HL-60/S4 treated with phorbol 12-myristate 13-acetate at 8.2 ng/mL for 4 days and 3 days (cell line): ENCODE measurements around the gene COG6.

Experiments
- in situ Hi-C: fragments of 300-500 bp; cut with MboI; formaldehyde crosslinking; loops from 2 replicates; pipeline ENCODE4 v1.15.0; 2022; ENCODE audit warnings: low sequenced_read_pairs

The COG6 gene

DNA sequence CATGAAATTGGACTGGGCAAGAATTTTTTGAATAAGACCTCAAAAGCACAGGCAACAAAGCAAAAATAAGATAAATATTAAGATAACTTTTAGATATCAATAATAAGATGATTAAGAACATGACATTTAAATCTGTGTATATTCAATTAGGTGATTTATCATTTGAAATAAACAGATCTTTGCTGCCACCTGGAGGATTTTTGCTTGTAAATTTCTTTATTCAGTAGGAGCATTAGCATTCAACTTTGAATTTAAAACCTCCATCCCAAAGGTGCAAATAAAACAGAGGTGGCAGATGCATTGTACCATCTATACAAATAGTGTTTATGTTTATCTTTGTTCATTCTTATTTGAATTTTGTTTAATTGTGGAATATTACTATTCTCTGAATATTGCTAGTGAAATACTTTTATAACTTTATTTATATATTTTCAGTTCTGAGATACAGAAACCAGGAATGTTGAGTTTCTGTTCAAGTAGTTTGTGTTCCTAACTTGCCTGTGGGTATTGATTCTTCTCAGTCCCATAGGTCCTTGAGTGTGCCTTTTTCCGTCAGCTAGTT is 20.9 kb downstream of the COG6 start:
- in situ Hi-C loops, result no loop called here

DNA sequence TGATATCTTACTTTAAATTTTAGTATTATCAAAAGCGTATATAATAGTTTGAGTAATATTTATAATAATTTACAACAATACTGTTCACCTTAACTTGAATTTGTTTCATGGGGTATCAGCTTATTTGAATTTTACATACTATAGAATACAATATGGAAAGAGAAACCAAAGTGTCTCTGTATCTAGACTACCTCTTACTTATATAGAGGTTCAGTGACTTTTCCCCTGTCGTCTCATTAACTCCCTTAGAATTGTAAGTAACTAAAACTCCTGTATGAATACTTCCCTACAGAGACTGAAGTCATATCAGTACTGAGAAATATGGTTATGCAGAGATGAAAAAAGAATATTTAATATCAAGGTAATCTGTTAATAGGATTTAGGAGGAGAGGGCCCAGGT is 26.8 kb downstream of the COG6 start:
- in situ Hi-C loops, result no loop called here

DNA sequence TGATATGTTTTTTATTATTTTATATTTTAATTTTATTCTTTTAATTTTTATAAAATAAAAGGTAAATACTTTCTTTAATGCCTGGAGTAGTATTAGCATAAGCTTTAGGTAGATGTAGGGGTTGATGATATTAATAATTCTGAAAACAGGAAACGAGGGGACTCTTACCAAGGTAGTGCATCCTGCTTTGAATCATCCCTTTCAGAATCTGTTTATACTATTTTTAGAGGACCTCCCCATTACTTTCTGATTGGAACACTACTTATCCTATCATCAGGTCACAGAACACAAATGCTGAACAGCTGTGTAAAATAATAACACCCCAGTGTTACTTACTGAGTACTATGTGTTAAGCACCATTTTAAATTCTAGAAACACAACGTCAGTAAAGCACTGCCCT is 27.3 kb downstream of the COG6 start:
- in situ Hi-C loops, result no loop called here

DNA sequence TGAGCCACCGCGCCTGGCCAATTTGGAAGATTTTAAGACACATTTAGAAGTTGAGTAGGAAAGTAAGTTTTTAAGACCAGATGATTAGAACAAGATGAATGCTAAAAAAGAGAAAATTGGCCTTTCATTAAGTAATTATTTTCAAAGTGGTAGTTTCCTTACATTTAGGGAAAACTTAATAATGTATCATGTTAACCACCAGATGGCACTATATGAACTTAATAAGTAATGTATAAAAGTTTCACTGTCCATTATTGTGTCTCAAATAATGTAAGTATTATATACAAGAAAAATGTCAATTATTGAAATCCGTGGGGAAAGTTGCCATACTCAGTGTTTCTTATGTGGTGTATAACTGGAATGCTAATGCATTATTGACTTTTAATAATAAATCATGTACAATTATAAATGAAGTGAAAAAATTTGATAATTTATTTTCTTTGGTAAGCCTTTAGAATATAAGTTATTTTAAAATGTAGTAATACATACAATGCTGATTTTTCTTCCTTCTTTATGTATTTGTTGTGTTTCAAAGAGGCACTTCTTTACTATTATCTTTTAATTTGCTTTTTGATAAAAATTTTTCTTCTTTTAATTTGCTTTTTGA is 29.2 kb downstream of the COG6 start:
- in situ Hi-C loops, result no loop called here

DNA sequence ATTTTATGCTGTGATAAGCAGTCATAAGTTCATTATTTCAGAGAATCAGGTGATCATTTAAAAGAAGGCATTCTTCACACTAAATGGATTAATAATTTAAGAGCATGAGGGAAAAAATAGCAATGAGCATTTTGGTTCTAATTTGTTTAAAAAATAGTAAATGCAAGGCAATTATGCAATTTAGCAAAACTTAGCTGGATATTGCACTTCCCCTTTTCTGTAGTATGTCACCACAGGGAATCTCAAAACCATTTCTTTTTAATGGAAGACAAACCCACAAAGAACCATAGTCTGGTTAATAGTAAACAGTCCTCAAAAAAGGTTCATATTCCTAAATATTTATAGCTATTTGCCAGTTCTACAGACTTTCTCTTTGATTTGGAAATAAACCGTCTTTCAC is 30.2 kb downstream of the COG6 start:
- in situ Hi-C loops, result no loop called here

DNA sequence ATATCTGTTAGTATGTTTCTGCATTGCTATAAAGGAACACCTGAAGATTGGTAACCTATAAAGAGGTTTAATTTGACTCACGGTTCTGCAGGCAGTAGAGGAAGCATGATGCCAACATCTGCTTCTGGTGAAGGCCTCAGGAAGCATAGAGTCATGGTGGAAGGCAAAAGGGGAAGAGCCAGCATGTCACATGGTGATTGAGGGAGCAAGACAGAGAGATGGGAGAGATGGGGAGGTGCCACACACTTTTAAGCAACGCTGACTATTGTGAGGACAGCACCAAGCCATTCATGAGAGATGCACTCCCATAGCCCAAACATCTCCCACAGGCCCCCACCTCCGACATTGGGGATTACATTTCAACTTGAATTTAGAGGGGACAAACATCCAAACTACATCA is 32.8 kb downstream of the COG6 start:
- in situ Hi-C loops, result no loop called here

DNA sequence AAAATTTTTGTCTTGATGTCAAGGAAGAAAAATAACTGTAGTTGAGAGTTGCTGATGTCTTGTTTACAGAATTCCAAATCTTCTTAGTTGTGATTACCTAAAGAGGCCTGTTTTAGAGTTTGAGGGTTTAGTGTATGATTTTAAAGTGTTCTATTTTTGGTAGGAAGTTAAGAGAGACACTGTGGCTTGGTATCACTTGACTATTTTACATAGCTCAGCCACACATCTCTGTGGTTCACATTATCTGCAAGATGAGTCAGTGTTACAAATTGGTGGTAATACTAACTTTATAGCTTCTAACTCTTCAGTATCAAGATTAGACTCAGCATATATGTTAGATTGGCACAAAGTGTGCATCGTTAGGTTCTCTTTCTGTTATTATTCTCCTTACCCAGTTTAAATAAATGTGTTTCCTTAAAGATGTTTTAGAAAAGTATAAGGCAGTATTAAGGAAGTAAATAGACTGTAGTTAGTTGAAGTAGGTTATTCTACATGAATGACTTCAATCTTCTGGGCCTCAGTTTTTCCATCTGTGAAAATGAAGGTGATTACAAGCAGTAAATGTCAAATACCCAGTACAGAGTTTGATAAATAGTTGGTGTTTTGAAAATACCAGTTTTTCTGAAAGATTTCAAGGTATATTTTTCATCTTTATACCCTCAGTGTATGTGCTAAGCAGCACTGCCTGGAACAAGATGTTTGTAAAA is 33.4 kb downstream of the COG6 start:
- in situ Hi-C loops, result no loop called here

DNA sequence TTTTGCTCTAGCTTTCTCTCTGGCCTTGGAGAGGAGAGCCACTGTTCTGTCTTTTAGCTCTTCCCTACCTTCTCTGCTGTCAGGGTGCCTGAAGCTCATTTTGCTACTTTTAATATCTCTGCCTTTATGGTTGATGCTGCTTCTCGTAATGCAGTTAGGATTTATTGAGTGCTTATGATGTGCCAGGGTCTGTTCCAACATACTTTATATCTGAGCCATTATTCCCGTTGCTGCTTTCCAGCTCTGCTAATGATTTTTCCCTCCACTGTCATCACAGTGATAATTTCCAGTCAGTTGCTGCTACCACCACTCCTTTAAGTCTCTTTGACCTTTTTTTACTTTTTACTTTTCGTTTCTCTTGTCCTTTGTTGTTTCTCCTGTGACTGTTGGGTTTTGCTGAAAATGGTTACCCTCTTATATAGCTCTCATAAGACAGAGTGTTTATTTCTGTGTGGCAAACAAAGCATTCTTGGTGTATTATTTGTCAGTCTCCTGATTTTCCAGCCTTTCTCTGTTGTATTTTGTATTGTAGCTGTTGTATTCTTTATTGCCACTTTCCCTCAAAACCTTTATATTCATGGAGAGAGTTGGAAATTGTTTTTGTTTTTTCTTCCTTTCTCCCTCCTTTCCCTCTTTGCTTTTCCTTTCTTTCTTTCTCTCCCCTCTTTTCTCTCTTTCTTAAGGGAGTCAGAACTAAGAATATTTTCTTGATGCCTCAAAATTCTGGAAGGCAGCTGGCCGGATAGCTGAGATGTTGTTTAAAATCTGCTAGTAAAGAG is 37.4 kb downstream of the COG6 start:
- in situ Hi-C loops, result no loop called here

DNA sequence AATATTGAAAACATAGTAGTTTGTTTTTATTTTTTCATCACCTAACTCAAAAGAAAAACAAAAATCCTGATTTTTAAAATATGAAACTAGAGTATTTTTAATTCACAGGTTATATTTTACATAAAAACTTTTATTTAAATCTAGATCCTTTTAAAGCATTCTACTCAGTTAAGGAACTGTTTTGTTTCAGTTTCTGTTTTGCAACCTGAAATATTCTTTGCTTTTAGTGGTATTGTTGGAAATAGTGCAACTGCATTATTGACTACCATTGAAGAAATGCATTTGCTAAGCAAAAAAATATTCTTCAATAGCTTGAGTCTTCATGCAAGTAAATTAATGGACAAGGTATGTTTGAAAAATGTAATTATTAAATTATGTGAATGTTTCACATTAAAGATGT is 43.8 kb downstream of the COG6 start:
- in situ Hi-C loops, result no loop called here

DNA sequence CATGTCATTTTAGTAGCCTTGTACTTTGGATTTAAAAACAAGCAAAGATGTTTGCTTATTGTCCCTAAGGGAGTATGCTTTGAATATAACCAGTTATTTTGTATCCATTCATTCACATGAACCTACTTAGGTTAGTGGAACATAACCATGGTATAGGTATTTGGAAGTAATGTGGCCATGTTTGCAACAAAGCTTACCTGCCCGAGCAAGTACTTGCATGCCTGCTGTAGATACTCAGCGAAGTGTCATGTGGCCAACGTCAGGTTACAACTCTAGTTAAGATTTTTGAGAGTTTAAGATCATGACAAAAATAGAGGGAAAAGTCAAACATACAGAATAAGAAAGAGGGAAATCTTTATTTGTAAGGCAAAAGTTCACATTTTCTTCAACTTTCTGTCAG is 57.2 kb downstream of the COG6 start:
- in situ Hi-C loops, result no loop called here

DNA sequence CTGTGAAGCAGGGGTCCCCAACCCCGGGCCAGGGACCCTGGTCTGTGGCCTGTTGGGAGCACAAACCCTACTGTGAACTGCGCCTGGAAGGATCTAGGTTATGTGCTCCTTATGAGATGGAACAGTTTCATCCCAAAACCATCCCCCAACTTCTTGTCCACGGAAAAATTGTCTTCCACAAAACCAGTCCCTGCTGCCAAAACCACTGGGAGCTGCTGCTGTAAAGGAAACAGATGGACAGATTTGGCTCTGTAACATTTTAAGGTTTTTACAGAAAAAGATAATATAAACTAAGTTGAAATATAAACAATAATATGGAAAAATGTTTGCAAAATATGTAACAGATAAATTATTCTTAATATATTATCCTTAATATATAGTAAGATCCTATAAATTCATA is 73.7 kb downstream of the COG6 start:
- in situ Hi-C loops, result no loop called here

DNA sequence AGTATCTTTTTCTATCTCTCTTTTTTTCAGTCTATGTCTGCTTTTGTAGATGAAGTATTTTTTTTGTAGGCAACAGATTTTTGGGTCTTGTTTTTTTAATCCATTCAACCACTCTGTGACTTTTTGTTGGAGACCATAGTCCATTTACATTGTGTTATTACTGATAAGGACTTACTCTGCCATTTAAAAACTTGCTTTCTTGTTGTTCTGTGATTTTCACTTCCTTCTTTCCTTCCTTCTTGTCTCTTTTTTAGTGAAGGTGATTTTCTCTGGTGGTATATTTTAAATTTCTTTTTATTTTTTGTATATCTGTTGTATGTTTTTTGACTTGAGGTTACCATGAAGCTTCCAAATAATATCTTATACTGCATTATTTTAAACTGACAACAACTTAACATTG is 79.5 kb downstream of the COG6 start:
- in situ Hi-C loops, result no loop called here

DNA sequence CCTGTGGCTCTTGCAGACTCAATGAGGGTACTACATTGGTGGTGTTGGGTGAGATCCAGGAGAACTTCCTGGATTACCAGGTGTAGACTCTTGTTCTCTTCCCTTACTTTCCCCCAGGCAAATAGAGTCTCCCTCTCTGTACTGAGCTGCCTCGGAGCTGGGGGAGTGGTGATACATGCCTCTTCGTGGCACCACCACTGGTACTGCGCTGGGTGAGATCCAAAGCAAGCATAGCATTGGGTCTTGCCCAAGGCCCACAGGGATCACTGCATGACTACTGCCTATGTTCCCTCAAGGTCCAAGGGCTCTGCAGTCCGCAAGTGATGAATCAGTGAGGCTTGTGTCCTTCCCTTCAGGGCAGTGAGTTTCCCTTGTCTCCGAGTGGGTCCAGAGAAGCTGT is 81.6 kb downstream of the COG6 start:
- in situ Hi-C loops, result no loop called here

DNA sequence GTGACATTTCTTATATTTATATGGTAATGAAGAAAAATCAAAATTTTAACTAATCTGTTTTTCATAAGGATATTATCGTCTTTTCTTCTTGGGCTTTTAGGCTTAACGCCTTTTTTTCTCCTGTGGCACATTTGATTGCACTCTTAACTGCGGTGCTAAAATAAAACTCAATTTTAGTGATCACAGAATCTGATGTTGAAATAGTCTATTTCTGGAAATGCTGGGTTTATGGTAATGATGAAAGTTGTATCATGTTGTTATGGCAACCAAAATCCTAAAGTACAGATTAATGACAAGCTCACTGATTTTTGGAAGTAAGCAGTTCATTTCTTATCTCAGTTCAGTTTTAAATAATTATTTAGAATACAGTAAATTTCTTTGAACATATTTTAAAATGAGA is 85.3 kb downstream of the COG6 start:
- in situ Hi-C loops, result no loop called here

DNA sequence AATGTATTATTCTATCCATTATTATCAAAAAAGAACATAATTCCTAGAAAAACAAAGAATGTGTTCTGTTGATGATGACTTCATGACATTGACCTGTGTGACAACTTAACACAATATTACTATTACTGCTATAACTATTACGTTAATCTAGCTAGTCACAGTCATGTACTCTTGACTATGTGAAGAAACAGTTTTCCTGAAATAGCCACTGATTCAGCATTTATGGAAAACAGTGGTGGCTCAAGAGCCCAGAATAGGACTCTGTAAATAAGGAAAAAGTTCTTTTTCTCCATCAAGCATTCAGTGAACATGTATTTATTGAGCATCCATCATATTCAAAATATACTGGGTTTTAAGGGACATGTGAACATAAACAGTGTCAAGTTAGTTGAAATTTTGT is 93.5 kb downstream of the COG6 start:
- in situ Hi-C loops, result no loop called here

DNA sequence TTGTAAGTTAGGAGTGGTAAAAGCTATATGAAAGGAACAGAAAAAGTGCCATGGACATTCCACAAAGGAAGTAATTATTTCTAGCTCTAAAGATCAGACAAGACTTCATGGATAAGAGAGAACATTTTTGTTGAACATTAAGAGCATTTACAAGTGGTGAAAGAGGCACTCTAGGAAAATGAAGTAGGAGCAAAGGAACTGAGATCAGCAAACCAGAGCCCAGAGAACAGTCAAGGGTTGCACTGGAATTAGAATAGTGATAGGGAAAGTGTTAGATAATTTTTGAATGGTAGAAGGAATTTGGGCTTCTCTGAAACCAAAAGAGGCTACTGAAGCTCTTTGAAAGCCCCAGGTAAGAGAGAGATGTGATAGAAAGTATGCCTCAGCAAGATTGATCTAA is 94.1 kb downstream of the COG6 start:
- in situ Hi-C loops, result no loop called here

DNA sequence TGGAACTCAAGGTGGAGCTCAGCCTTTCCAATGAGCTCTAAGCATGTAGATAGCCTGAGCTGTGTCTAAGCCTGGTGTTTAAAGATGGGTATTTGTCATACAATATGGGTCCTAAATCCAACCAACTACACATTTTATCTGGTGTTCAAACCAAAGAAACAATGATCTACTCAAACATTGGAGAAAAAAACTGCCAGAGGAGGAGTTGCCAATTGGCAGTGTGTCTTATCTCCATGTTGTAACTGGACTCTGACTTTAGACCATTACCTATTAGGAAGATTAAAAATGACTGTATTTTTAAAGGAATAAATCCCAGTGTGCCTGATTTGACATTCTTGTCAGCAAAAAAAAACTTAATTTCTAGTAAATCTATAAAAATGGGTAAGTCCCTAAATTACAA is 96.3 kb downstream of the COG6 start:
- in situ Hi-C loops, result no loop called here

DNA sequence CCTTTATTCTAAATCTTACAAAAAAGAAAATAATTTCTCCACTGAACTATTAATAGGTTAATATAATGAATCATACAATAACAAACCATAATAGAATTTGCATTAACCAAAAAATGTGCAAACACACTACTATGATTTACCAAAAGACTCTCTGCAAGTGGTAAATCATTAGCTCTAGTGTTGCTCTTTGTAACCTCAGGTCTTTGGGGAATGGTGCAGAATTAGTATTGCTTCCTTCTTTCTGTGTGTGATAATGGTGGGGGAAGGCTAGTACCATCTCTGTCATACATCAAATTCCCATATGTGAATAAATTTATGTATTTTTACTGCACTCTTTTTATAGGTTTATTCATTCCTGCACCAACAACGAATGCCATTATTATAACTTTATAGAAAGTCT is 105.1 kb downstream of the COG6 start:
- in situ Hi-C loops, result no loop called here

DNA sequence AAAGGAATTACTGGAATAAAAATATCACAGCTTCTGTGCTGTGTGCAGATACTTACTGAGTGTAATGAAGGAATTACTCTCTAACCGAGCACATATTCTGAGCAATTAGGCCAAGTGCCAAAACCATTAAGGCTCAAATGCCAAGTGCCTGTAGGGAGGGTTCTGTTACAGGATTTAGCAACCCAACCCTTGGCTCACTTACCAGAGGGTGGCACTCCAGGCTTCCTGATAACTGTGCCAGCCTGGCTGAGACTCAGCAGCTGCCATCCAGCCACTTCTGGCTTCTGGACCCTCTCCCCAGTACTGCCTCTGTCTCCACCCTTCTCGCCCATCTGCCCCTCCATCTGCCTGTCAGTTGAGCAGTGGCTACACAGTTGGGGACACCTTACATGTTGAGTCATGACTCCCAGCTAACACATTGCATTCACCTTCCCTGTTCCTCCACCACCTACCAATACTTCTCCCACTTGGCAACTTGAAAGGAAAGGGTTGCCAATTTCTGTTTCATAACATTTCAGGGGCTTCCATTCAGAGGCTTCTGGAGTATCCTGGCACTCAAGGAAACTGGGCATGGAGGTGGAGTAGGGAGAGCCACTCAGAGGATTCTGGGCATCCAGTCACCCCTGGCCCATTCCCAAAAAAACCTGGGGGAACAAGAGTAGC is 110.5 kb downstream of the COG6 start:
- in situ Hi-C loops, result no loop called here

DNA sequence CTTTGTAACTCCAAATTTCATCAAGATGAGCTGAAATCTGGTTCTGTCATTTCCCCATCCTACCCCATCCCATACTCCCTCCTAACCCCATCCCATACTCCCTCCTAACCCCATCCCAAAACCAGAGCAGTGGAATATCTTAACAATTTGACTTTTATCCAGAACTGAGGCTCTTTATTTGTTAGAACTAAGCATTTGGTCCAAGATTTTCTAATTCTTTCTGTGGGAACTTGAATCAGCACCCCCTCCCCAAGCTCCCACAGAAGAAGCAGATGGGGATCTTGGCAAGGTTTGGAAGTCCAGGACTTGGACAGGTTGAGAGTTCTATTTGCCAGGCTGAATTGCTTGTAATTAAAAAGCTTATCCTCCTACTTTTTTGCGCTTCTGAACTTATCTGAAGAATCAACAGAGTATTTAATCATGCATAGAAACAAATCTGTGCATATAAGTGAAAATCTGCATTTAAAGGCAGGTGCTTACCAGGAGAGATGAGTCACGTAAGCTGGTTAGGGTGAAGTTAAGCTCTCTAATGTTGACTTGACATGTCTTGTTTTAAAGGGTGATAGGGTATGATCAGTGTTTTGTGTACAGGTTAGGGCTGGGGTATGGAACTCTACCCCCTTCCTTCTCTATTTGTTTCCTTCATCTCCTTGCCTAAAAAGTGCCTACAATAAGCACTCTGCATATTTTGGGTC is 111.1 kb downstream of the COG6 start:
- in situ Hi-C loops, result no loop called here
